Adrenal gland (tissue), 12 donors: ENCODE data around the gene TLX2. TPM values are rescaled to one million over a fixed set of nuclear protein-coding genes. Genes with fewer than 3 reads are reported as not detected.
A peak's percentile ranks its signal among the peaks of the same experiment; 100 is the strongest.
"Not testable (repeated sequence)": the region's sequence is repeated elsewhere in the genome, so short reads cannot be mapped to it uniquely, and the experiment has no call there.

ENCODE experiments used
- DNase-seq, 7 donors: peaks; one replicate each; pipeline ENCODE4 v3.0.0-alpha.2; 2019 to 2020
- H3K27ac ChIP-seq, 5 donors: fragments of 200-600 bp; sonication (generic) in 4 of 5; 1 replicate in 3 of 5; 2 replicates in 2 of 5; pipeline versions ENCODE4 v1.5.1 to v1.8.0; 2016 to 2020; ENCODE audit warnings: mild to moderate bottlenecking in 1 of 5
- H3K27me3 ChIP-seq: fragments of 200-600 bp; 2 replicates; pipeline ENCODE4 v1.8.0; 2021
- H3K36me3 ChIP-seq, 2 donors: fragments of 200-600 bp; replicated peaks in 1 of 2; 1 replicate in 1 of 2; 2 replicates in 1 of 2; pipeline versions ENCODE4 v1.5.1 to v1.8.0; 2018 to 2022
- H3K4me1 ChIP-seq, 2 donors: fragments of 200-600 bp; replicated peaks in 1 of 2; 1 replicate in 1 of 2; 2 replicates in 1 of 2; pipeline versions ENCODE4 v1.5.1 to v1.8.0; 2018 to 2021
- H3K4me3 ChIP-seq, 4 donors: fragments of 200-600 bp; sonication (generic) in 3 of 4; one replicate each; pipeline ENCODE4 v1.5.1; 2016 to 2018
- H3K9me3 ChIP-seq, 3 donors: fragments of 200-600 bp; sonication (generic) in 1 of 3; replicated peaks in 1 of 3; 1 replicate in 2 of 3; 2 replicates in 1 of 3; pipeline versions ENCODE4 v1.5.1 to v1.8.0; 2016 to 2021
- POLR2A ChIP-seq, 2 donors: fragments of 450-650 bp; IDR thresholded peaks; one replicate each; pipeline ENCODE4 v1.6.1; 2017; ENCODE audit warnings: antibody characterized with exemption in 2 of 2, mild to moderate bottlenecking in 2 of 2, moderate library complexity in 1 of 2
- WGBS, 4 donors: extraction: QIAGEN DNeasy Blood & Tissue Kit in 2 of 4; methylation state at CpG; one replicate each; pipeline versions ENCODE4 v1.1.5 to v1.1.7; 2013 to 2017; 5-methylcytosine and 5-hydroxymethylcytosine counted together
- intact Hi-C, 2 donors: fragments of 100-400 bp; cut with DNase I; formaldehyde crosslinking; loops; one replicate each; pipeline versions ENCODE4 v1.14.1 to v1.15.0; 2022 to 2023
- polyA plus RNA-seq, 3 donors: library from polyadenylated mRNA; stranded (reverse); fragments of 200-250 nt in 2 of 3; fragments of 350-450 nt in 1 of 3; fragmentation: Illumina TruSeq in 1 of 3; extraction: RNeasy Lipid Tissue Mini Kit (QIAGEN cat#74804) in 1 of 3; gene quantifications; one replicate each; pipeline ENCODE4 v1.2.3, GENCODE V29; 2013 to 2014
- total RNA-seq, 9 donors: library from RNA; depleted of rRNA in 4 of 9; stranded (reverse); fragments of >200 nt in 4 of 9; fragments of 120-200 nt in 1 of 9; fragmentation: NEBNext Ultra II Directional in 1 of 9; extraction: Animal tissue kit (Norgen Biotek cat#: 25700) in 1 of 9; gene quantifications; one replicate each; pipeline versions ENCODE4 v1.1.0 to v1.2.4, GENCODE V29; 2013 to 2023
- TF ChIP-seq, protein P1 (sequence below), 6 experiments: fragments of 450-650 bp in 4 of 6; fragments of 200-600 bp in 2 of 6; sonication (generic) in 1 of 6; IDR thresholded peaks; 1 replicate in 5 of 6; 2 replicates in 1 of 6; pipeline versions ENCODE4 v1.5.1 to v1.8.0; 2016 to 2021; ENCODE audit warnings: antibody characterized with exemption in 6 of 6, mild to moderate bottlenecking in 2 of 6, moderate library complexity in 1 of 6
- donor health status: healthy with polysubstance abuse.
- donor health status: Bipolar disorder and iron deficiency.
- donor health status: DM: yes; HTN: yes; CAD: no.
- donor health status: DM: no; HTN: no; CAD: no.
- donor health status: DM: no; HTN: no; CAD: no.
- donor health status: DM: yes; HTN: yes; CAD: no.

The TLX2 gene
- total and polyA plus RNA-seq, 12 donors: 0.46 to 22.8 (median 3.5) TPM; not detected in 4

DNA sequence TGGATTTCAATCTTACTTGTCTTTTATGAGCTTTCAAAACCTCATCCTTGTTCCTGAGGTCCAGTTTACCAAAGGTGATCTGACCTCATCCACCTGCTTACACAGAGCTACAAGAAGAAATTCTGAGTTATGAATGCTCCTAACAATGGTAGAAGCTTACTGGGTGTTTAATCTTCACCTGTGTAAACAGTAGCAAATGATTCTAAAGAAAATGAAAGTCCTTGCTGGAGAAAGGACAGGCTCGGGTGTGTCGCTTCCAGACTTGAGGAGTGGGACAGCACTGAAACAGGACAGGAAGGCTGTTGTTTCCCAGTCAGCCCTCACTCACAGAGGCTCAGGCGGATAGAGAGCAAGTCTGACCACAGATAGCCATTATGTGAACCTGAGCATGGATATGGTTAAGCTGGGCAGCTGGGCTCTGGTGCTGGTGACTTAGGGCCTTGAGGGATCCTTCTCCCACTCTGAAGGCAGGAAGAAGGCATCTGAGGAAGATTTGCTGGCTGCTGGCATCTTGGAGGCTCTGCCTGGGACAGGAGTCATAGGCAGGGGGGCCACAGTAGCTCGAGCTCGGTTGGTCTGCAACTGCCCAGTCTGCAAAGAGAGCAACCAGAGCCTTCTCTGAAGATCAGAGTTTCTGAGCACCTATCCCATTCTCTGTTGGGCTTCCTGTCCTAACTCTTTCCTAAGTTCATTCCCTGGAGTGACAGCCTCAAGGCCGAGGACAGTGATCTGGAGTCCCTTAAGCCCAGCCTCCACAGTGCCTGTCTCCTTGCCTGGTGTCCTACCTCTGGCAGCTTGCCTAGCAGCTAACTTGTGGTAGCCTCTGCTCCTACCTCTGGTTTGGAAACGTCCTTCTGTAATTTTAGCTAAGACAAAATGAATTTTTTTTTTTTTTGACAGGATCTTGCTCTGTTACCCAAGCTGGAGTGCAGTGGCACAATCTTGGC is 44.3 kb downstream of the TLX2 start:
- Histone ChIP-seq H3K9me3 (no peaks in the 10 kb centered on the region), H3K36me3 (no peaks in the 10 kb centered on the region), H3K4me1 (peaks cover 0 to 8% of the 10 kb centered on the region in 2 donors), H3K27me3 (no peaks in the 10 kb centered on the region), H3K27ac (no peak overlapping the region), H3K4me3 (no peak overlapping the region)
- peak in 3 of 7 donors; percentile 33 to 66 (median 62) for DNase-seq
- WGBS, 4 donors: 60 to 68% (median 66%) methylated on average over 4 to 7 of the region's 7 CpGs
- intact Hi-C loops: no loop called here
- TF ChIP-seq, protein P1, sequence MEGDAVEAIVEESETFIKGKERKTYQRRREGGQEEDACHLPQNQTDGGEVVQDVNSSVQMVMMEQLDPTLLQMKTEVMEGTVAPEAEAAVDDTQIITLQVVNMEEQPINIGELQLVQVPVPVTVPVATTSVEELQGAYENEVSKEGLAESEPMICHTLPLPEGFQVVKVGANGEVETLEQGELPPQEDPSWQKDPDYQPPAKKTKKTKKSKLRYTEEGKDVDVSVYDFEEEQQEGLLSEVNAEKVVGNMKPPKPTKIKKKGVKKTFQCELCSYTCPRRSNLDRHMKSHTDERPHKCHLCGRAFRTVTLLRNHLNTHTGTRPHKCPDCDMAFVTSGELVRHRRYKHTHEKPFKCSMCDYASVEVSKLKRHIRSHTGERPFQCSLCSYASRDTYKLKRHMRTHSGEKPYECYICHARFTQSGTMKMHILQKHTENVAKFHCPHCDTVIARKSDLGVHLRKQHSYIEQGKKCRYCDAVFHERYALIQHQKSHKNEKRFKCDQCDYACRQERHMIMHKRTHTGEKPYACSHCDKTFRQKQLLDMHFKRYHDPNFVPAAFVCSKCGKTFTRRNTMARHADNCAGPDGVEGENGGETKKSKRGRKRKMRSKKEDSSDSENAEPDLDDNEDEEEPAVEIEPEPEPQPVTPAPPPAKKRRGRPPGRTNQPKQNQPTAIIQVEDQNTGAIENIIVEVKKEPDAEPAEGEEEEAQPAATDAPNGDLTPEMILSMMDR (IDR thresholded peaks at IDR 0.05): no peak
- TF ChIP-seq POLR2A (IDR thresholded peaks at IDR 0.05): no peak

DNA sequence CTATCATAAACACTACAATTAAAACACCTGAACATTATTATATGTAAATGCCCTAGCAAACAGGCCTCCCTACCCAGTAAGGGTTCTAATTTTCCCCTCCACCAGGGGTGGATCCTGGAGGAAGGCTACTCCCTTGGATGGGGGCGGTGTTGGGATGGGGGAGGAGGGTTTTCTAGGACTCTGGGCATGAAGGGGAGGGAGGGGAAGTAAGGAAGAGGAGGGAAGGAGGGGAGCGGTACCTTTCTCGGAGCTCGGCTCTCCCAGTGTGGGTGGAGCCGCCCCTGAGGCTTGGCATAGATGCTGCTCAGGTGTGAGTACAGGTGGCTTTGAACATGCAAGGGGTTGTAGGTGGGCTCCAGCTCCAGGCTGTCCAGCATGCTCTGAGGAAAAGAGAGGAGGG is 45.7 kb downstream of the TLX2 start:
- DNase-seq: no peak
- intact Hi-C loops: no loop called here
- no peak overlapping the region for H3K27ac ChIP-seq
- H3K4me1 ChIP-seq: peaks cover 0 to 6% of the 10 kb centered on the region in 2 donors
- no peaks in the 10 kb centered on the region for H3K36me3 ChIP-seq
- H3K27me3 ChIP-seq: no peaks in the 10 kb centered on the region
- 47 to 64% (median 57%) methylated on average over 5 of the region's 5 CpGs for WGBS, 4 donors
- H3K4me3 ChIP-seq: no peak overlapping the region
- no peaks in the 10 kb centered on the region for H3K9me3 ChIP-seq
- no peak for TF ChIP-seq POLR2A (IDR thresholded peaks at IDR 0.05)
- TF ChIP-seq, protein P1 (IDR thresholded peaks at IDR 0.05): no peak

DNA sequence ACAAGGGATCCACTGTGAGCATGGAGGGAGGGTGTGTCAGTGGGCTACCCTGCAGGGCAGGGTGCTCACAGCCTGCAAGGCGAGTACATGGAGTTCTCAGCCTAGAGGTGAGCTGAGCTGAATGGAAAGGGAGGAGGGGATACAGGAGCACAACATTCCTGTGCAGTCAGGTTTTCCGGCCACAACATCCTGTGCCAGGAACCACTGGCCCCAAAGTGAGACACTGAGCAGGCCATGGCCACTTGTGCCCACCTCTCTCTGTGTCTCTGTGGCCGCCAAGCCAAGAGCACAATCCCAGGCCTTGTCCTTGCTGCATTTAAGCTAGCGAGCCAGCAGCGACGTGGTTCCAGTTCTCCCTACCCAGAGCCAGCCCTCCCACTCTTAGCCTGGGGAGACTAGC is 46.3 kb downstream of the TLX2 start:
- intact Hi-C loops: no loop called here
- TF ChIP-seq, protein P1 (IDR thresholded peaks at IDR 0.05): no peak
- TF ChIP-seq POLR2A (IDR thresholded peaks at IDR 0.05): no peak
- Histone ChIP-seq H3K9me3 (no peaks in the 10 kb centered on the region), H3K27me3 (no peaks in the 10 kb centered on the region), H3K36me3 (no peaks in the 10 kb centered on the region), H3K4me1 (no peaks in the 10 kb centered on the region), H3K27ac (no peak overlapping the region), H3K4me3 (no peak overlapping the region)
- no peak for DNase-seq
- WGBS, 4 donors: 44 to 73% (median 60%) methylated on average over 5 to 6 of the region's 6 CpGs

DNA sequence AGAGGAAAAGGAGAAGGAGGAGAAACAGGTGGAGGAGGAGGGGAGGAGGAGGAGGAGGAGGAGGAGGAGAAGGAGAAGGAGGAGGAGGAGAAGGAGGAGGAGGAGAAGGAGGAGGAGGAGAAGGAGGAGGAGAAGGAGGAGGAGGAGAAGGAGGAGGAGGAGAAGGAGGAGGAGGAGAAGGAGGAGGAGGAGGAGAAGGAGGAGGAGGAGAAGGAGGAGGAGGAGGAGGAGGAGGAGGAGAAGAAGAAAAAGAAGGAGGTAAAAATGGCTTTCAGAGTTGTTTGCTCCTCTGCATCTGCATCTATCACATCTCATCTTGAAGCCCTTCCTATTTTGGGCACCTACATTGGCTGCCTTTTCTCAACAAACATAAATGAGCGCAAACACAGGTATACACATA is 46.8 kb downstream of the TLX2 start:
- H3K27me3 ChIP-seq, intact Hi-C loops: not testable (repeated sequence)
- 88 to 100% (median 92%) methylated on average over 1 of the region's 1 CpG for WGBS, 4 donors

More for the DNA sequence above, 46.8 kb downstream of the TLX2 start:
- H3K9me3 ChIP-seq, H3K4me1 ChIP-seq, DNase-seq, H3K4me3 ChIP-seq, H3K36me3 ChIP-seq, H3K27ac ChIP-seq: not testable (repeated sequence)
